Sigmoid colon (tissue), 7 donors: Measurements from ENCODE around the gene HOXB2. TPM values are rescaled to one million over a fixed set of nuclear protein-coding genes. Genes with fewer than 3 reads are reported as not detected.

Source experiments
- DNase-seq: peaks from one replicate; pipeline ENCODE4 v3.0.0-alpha.2; 2019
- H3K27ac ChIP-seq, 4 donors: fragments of 200-600 bp; sonication (generic); one replicate each; pipeline ENCODE4 v1.5.1; 2016 to 2019; ENCODE audit warnings: mild to moderate bottlenecking in 1 of 4
- H3K27me3 ChIP-seq, 3 donors: fragments of 200-600 bp; sonication (generic); one replicate each; pipeline ENCODE4 v1.5.1; 2019; ENCODE audit warnings: mild to moderate bottlenecking in 1 of 3
- H3K36me3 ChIP-seq, 4 donors: fragments of 200-600 bp; sonication (generic); one replicate each; pipeline ENCODE4 v1.5.1; 2016 to 2019
- H3K4me1 ChIP-seq, 4 donors: fragments of 200-600 bp; sonication (generic); one replicate each; pipeline ENCODE4 v1.5.1; 2017 to 2019
- H3K4me3 ChIP-seq, 4 donors: fragments of 200-600 bp; sonication (generic); one replicate each; pipeline ENCODE4 v1.5.1; 2017 to 2019; ENCODE audit warnings: mild to moderate bottlenecking in 2 of 4, moderate library complexity in 1 of 4
- H3K9me3 ChIP-seq, 4 donors: fragments of 200-600 bp in 3 of 4; sonication (generic) in 3 of 4; one replicate each; pipeline versions ENCODE4 v1.5.1 to v1.6.1; 2013 to 2019
- EP300 ChIP-seq, 4 donors: sonication (generic); formaldehyde crosslinking; IDR thresholded peaks; one replicate each; pipeline ENCODE4 v1.6.1; 2017; ENCODE audit warnings: antibody characterized with exemption in 4 of 4
- POLR2A ChIP-seq, 2 donors: fragments of 450-650 bp; IDR thresholded peaks; one replicate each; pipeline ENCODE4 v1.6.1; 2016; ENCODE audit warnings: antibody characterized with exemption in 2 of 2, mild to moderate bottlenecking in 2 of 2, moderate library complexity in 2 of 2
- POLR2AphosphoS5 ChIP-seq, 4 donors: sonication (generic); formaldehyde crosslinking; IDR thresholded peaks; one replicate each; pipeline ENCODE4 v1.6.1; 2017; ENCODE audit warnings: antibody characterized with exemption in 4 of 4
- WGBS, 2 donors: extraction: QIAGEN DNeasy Blood & Tissue Kit; methylation state at CpG; one replicate each; pipeline ENCODE4 v1.1.7; 2013; 5-methylcytosine and 5-hydroxymethylcytosine counted together
- intact Hi-C: fragments of 100-400 bp; cut with DNase I; formaldehyde crosslinking; loops from one replicate; pipeline ENCODE4 v1.15.1; 2023
- polyA plus RNA-seq, 3 donors: library from polyadenylated mRNA; stranded (reverse); fragments of 200-250 nt; gene quantifications; one replicate each; pipeline ENCODE4 v1.2.3, GENCODE V29; 2013
- total RNA-seq, 4 donors: library from RNA; depleted of rRNA; stranded (reverse); fragments of >200 nt; gene quantifications; one replicate each; pipeline ENCODE4 v1.1.0, GENCODE V29; 2016
- TF ChIP-seq, protein P1 (sequence below), 4 experiments: fragments of 450-650 bp in 3 of 4; fragments of 200-600 bp in 1 of 4; IDR thresholded peaks; one replicate each; pipeline ENCODE4 v1.5.1; 2016 to 2019; ENCODE audit warnings: antibody characterized with exemption in 4 of 4, mild to moderate bottlenecking in 3 of 4, moderate library complexity in 2 of 4
- donor health status: healthy with polysubstance abuse.
- donor health status: Bipolar disorder and iron deficiency.
- donor health status: healthy.

The HOXB2 gene
- total and polyA plus RNA-seq, 7 donors: 1.6 to 86.1 (median 44.9) TPM

DNA sequence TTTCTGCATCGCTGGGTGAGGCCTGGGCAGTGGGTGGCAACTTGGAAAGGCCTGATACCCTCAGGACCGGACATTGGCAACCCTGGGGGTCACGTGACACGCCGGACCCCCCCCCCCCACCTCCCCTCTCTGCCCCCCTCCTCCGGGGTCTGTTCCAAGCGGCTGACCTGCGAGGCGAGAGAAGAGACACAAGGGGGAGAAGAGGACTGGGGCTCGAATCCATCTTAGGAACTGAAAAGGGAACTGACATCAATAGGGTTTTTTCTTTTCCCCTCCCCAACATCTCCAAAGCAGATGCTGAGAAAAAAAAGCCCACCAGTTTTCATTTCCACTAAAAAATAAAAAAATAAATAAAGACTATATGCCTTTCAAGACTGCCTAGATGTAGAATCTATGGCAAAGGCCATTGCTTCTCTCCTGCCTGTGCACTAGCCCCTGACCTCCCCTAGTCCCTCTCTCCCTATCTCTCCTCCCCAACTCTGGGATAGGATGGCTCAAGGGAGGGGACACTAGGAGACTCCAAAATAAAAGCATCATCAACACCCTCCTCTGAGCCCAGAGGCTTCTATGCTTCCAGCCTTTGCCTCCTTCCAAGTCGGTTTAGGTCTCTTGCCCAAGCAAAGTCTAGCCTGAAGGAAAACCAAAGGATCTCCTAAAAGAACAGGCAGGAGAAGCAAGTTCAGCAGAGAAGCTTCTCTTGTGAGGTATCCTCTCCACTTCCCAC lies 7.7 kb upstream of the HOXB2 start:
- peaks cover 0 to 10% (median 3%) of the 10 kb centered on the region in 4 donors for H3K36me3 ChIP-seq
- H3K4me1 ChIP-seq: peaks cover 0 to 96% (median 88%) of the 10 kb centered on the region in 4 donors
- DNase-seq: peak; percentile 81
- H3K27ac ChIP-seq: peak overlapping the region; percentile 94 to 99 (median 96)
- H3K4me3 ChIP-seq: peak overlapping the region; percentile 9 to 49 (median 36)
- 54 to 82% methylated on average over 11 of the region's 11 CpGs for WGBS, 2 donors
- no peaks in the 10 kb centered on the region for H3K27me3 ChIP-seq
- no peaks in the 10 kb centered on the region for H3K9me3 ChIP-seq
- TF ChIP-seq POLR2AphosphoS5 (IDR thresholded peaks at IDR 0.05) (peak; percentile 60 to 78 (median 70)), EP300 (IDR thresholded peaks at IDR 0.05) (no peak), POLR2A (IDR thresholded peaks at IDR 0.05) (peak; percentile 30 to 48)
- intact Hi-C loops: no loop called here

- Histone ChIP-seq H3K4me1 (peaks cover 0 to 96% (median 86%) of the 10 kb centered on the region in 4 donors), H3K4me3 (peak overlapping the region; percentile 9 to 49 (median 36)), H3K27ac (peak overlapping the region; percentile 94 to 99 (median 96)), H3K36me3 (peaks cover 0 to 10% (median 3%) of the 10 kb centered on the region in 4 donors), H3K9me3 (no peaks in the 10 kb centered on the region), H3K27me3 (no peaks in the 10 kb centered on the region)
- intact Hi-C loops: no loop called here
- TF ChIP-seq EP300 (IDR thresholded peaks at IDR 0.05) (no peak), POLR2AphosphoS5 (IDR thresholded peaks at IDR 0.05) (peak in 1 of 4 donors; percentile 8), POLR2A (IDR thresholded peaks at IDR 0.05) (no peak)
- TF ChIP-seq, protein P1, sequence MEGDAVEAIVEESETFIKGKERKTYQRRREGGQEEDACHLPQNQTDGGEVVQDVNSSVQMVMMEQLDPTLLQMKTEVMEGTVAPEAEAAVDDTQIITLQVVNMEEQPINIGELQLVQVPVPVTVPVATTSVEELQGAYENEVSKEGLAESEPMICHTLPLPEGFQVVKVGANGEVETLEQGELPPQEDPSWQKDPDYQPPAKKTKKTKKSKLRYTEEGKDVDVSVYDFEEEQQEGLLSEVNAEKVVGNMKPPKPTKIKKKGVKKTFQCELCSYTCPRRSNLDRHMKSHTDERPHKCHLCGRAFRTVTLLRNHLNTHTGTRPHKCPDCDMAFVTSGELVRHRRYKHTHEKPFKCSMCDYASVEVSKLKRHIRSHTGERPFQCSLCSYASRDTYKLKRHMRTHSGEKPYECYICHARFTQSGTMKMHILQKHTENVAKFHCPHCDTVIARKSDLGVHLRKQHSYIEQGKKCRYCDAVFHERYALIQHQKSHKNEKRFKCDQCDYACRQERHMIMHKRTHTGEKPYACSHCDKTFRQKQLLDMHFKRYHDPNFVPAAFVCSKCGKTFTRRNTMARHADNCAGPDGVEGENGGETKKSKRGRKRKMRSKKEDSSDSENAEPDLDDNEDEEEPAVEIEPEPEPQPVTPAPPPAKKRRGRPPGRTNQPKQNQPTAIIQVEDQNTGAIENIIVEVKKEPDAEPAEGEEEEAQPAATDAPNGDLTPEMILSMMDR (IDR thresholded peaks at IDR 0.05): no peak
- DNase-seq: peak; percentile 73
- WGBS, 2 donors: 86 to 88% methylated on average over 47 of the region's 47 CpGs
Measured at GRCh38 chr17:48551596-48552465, 6.9 kb upstream of the HOXB2 start.

DNA sequence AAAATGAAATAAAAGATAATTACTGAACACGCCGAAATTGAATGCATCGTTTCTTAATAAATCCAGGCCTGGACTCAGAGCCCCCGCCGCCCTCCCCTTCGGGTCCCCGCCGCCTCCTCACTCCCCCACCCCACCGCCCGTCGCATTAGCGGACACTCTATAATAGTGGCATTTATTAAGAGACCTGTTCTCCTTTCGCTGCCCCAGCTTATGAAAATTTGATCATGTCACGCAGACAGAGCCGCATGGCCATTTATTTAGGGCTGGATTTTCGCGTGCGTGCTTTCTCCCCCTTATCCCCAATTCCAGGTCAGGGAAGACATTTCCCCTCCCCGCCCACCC lies 6.3 kb upstream of the HOXB2 start:
- H3K27ac ChIP-seq: peak overlapping the region; percentile 94 to 99 (median 96)
- H3K36me3 ChIP-seq: peaks cover 0 to 10% (median 3%) of the 10 kb centered on the region in 4 donors
- H3K9me3 ChIP-seq: no peaks in the 10 kb centered on the region
- H3K4me3 ChIP-seq: peak overlapping the region; percentile 10 to 49 (median 36)
- WGBS, 2 donors: 88 to 90% methylated on average over 19 of the region's 19 CpGs
- no peaks in the 10 kb centered on the region for H3K27me3 ChIP-seq
- DNase-seq: no peak
- TF ChIP-seq, protein P1 (IDR thresholded peaks at IDR 0.05): no peak
- TF ChIP-seq EP300 (IDR thresholded peaks at IDR 0.05) (no peak), POLR2A (IDR thresholded peaks at IDR 0.05) (no peak), POLR2AphosphoS5 (IDR thresholded peaks at IDR 0.05) (no peak)
- intact Hi-C loops: no loop called here
- peaks cover 0 to 96% (median 86%) of the 10 kb centered on the region in 4 donors for H3K4me1 ChIP-seq

DNA sequence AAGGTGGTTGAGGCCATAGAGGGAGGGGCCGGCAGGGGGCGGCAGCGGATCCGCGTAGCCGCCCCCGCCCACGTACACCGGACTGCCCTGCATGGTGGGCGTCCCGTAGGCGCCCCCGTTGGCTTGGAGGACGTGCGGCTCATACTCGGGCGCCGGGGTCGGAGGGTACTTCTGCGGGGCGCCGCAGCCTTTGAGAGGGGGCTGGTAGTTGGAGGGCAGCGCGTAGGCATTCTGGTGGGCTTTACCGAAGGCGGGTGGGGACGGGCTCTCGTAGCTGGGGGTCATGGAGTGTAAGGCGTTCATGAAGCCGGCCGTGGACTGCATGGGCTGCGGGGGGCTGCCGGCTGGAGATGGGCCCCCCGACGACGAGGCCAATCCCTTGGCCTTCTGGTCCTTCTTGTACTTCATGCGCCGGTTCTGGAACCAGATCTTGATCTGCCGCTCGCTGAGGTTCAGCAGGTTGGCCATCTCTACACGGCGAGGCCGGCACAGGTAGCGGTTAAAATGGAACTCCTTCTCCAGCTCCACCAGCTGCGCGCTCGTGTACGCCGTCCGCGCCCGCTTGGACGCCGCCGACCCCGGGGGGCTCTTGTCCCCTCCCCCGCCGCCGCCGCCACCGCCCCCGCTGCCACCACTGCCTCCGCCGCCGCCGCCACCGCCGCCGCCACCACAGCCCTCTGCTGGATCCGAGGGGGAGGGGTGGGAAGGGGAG lies 5.7 kb upstream of the HOXB2 start:
- H3K27ac ChIP-seq: peak overlapping the region; percentile 94 to 99 (median 96)
- H3K4me3 ChIP-seq: peak overlapping the region; percentile 10 to 49 (median 36)
- intact Hi-C loops: no loop called here
- H3K36me3 ChIP-seq: peaks cover 0 to 10% (median 3%) of the 10 kb centered on the region in 4 donors
- DNase-seq: peak; percentile 71
- H3K4me1 ChIP-seq: peaks cover 0 to 96% (median 86%) of the 10 kb centered on the region in 4 donors
- H3K27me3 ChIP-seq: no peaks in the 10 kb centered on the region
- H3K9me3 ChIP-seq: no peaks in the 10 kb centered on the region
- TF ChIP-seq, protein P1 (IDR thresholded peaks at IDR 0.05): peak in 2 of 4 experiments; percentile 27 to 35
- TF ChIP-seq EP300 (IDR thresholded peaks at IDR 0.05) (no peak), POLR2AphosphoS5 (IDR thresholded peaks at IDR 0.05) (peak in 1 of 4 donors; percentile 10)
- 85 to 91% methylated on average over 70 of the region's 70 CpGs for WGBS, 2 donors
